Adipocyte (in vitro differentiated cells): Measurements from ENCODE around the gene ENO2.
"Not testable (repeated sequence)": the region's sequence is repeated elsewhere in the genome, so short reads cannot be mapped to it uniquely, and the experiment has no call there.

Source experiments
- DNase-seq: peaks from one replicate; pipeline ENCODE4 v3.0.0-alpha.2; 2015; ENCODE audit warnings: low read depth
- H3K27me3 ChIP-seq: replicated peaks from 2 replicates; pipeline ENCODE4 v1.7.0; 2013; ENCODE audit warnings: mild to moderate bottlenecking, low read length, moderate library complexity; ENCODE audit not compliant: control insufficient read depth, insufficient read depth
- H3K36me3 ChIP-seq: 2 replicates; pipeline ENCODE4 v1.7.0; 2013; ENCODE audit warnings: low read length, mild to moderate bottlenecking, moderate library complexity; ENCODE audit not compliant: control insufficient read depth, insufficient read depth, severe bottlenecking
- H3K4me1 ChIP-seq: 2 replicates; pipeline ENCODE4 v1.7.0; 2013; ENCODE audit warnings: mild to moderate bottlenecking, low read length, moderate library complexity; ENCODE audit not compliant: control insufficient read depth, insufficient read depth
- H3K4me3 ChIP-seq: 2 replicates; pipeline ENCODE4 v1.7.0; 2013; ENCODE audit warnings: mild to moderate bottlenecking, low read length, moderate library complexity
- H3K9ac ChIP-seq: 2 replicates; pipeline ENCODE4 v1.7.0; 2013; ENCODE audit warnings: mild to moderate bottlenecking, low read length, moderate library complexity
- H3K9me3 ChIP-seq: 2 replicates; pipeline ENCODE4 v1.7.0; 2013; ENCODE audit warnings: mild to moderate bottlenecking, low read length, moderate library complexity; ENCODE audit not compliant: control insufficient read depth

ENO2 gene

DNA sequence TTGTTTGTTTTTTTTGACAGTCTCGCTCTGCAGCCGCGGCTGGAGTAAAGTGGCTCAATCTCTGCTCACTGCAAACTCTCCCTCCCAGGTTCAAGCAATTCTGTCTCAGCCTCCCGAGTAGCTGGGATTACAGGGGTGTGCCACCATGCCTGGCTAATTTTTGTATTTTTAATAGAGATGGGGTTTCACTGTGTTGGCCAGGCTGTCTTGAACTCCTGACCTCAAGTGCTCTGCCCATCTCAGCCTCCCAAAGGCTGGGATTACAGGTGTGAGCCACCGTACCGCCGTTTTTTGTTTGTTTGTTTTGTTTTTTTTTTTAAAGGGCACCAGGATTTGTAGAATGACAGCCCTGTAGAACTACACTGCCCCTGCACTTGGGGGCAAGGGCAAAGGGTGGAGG lies 25.6 kb upstream of the ENO2 start:
- H3K4me1 ChIP-seq, result peaks cover 12% of the 10 kb centered on the region
- not testable (repeated sequence) for H3K27me3 ChIP-seq, DNase-seq, H3K9me3 ChIP-seq, H3K4me3 ChIP-seq, H3K36me3 ChIP-seq, H3K9ac ChIP-seq

DNA sequence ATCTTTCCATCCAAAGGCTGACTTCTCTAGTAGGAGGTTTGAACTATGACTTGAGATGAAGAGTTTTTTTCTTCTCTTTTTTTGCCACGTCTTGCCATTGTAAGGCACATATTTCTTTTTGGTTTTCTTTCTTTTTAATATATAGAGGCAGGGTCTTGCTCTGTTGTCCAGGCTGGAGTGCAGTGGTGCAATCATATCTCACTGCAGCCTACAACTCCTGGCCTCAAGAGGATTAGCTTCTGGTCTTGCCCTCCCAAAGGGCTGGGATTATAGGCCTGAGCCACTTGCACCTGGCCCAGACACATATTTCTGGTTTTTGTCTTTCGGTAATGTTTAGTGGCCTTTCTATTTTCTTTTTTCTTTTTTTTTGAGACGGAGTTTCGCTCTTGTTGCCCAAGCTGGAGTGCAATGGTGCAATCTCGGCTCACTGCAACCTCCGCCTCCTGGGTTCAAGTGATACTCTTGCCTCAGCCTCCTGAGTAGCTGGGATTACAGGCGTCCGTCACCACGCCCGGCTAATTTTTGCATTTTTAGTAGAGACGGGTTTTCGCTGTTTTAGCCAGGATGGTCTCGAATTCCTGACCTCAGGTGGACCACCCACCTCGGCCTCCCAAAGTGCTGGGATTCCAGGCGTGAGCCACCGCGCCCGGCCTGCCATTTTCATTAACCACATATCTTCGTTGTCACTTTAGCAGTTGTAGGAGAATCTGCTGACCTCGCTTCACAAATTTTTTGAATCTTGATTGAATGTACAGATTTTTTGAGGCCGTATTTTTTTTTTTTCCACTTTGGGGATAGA lies 24.4 kb upstream of the ENO2 start:
- not testable (repeated sequence) for H3K27me3 ChIP-seq

DNA sequence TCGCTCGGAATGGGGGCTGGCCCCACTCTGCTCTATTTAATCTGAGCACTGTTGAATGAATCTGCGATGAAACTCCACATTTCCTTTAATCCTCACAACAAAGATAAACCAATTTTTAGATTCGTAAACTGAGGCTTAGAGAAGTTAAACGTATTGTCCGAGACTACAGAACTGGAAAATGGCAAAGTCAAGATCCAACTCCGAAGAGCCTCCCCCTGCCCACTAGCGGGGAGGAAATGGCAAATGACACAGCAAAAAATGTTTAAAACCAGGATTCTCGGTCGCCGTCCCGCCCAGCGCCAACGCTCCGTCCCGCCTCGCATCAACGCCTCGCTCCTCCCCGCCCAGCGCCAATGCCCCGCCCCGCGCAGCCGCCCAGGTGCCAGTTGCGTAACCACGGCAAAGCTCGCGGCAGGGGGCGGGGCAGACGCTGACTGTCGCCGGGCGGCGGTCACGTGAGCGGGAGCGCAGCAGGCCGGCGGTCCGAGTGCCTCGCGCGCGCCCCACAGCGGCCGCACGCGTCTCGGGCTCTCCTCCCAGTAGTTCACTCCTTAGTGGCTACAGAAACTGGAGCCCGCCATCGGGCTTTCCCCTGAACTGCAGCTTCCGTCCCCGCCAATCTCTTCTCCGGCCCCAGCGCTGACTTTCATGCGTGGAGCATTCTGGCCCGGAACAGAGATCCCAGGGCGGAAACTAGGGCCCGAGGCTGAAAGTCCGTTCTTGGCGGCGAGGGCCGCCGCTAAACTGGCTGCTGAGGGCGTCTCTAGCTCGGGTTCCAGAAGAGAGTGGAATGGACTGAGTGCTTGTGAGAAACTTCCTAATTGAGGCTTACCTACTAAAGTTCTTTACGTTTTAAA lies 23.4 kb upstream of the ENO2 start:
- peaks cover 15% of the 10 kb centered on the region for H3K4me1 ChIP-seq
- H3K27me3 ChIP-seq, result no peaks in the 10 kb centered on the region
- H3K9me3 ChIP-seq, result no peaks in the 10 kb centered on the region
- DNase-seq, result peak; percentile 99
- peak overlapping the region; percentile 81 for H3K4me3 ChIP-seq
- no peaks in the 10 kb centered on the region for H3K36me3 ChIP-seq
- H3K9ac ChIP-seq, result peak overlapping the region; percentile 96

More for the DNA sequence above, 24.4 kb upstream of the ENO2 start:
- not testable (repeated sequence) for H3K9me3 ChIP-seq, H3K36me3 ChIP-seq, DNase-seq
- Histone ChIP-seq H3K4me3 (peak overlapping the region; percentile 71), H3K9ac (peak overlapping the region; percentile 90), H3K4me1 (peaks cover 15% of the 10 kb centered on the region)

DNA sequence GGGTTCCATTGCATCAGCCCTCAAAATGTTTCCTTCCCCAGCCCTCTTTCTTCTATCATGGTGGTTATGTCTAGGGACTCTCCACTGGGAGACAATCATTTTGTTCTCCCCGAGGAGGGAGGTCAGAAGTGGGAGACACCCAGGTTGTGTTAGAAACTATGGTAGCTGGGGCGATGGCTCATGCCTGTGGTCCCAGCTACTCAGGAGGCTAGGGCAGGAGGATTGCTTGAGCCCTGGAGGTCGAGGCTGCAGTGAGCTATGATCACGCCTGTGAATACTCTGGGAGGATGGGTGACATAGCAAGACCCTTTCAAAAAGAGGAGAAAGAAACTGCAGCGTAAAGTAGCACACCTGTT lies 22.8 kb upstream of the ENO2 start:
- Histone ChIP-seq H3K9me3 (no peaks in the 10 kb centered on the region), H3K36me3 (no peaks in the 10 kb centered on the region), H3K9ac (peak overlapping the region; percentile 96), H3K4me3 (peak overlapping the region; percentile 81), H3K27me3 (no peaks in the 10 kb centered on the region), H3K4me1 (peaks cover 15% of the 10 kb centered on the region)
- DNase-seq, result no peak

DNA sequence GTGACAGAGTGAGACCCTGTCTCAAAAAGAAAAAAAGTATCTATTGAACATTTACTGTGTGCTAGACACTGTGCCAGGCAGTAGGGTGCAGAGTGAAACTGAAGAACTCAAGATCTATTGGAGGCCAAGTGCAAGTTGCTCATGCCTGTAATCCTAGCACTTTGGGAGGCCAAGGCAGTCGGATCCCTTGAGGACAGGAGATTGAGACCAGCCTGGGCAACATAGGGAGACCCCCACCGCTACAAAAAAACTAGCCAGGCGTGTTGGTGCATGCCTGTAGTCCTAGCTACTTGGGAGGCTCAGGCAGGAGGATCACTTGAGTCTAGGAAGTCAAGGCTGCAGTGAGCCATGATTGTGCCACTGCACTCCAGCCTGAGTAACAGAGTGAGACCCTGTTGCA lies 21.7 kb upstream of the ENO2 start:
- not testable (repeated sequence) for DNase-seq, H3K27me3 ChIP-seq

DNA sequence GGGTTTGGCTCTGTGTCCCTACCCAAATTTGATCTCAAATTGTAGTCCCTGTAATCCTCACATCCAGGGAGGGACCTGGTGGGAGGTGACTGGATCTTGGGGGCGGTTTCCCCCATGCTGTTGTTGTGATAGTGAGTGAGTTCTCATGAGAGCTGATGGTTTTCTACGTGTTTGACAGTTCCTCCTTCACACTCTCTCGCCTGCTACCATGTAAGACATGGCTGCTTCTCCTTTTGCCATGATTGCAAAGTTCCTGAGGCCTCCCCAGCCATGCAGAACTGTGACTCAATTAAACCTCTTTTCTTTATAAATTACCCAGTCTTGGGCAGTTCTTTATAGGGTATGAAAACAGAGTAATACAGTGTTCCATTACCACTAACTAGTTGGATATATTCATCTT lies 20.1 kb upstream of the ENO2 start:
- H3K9ac ChIP-seq, result no peak overlapping the region
- no peaks in the 10 kb centered on the region for H3K27me3 ChIP-seq
- H3K9me3 ChIP-seq, result no peaks in the 10 kb centered on the region
- no peak for DNase-seq
- H3K4me1 ChIP-seq, result peaks cover 15% of the 10 kb centered on the region
- no peaks in the 10 kb centered on the region for H3K36me3 ChIP-seq
- no peak overlapping the region for H3K4me3 ChIP-seq

More for the DNA sequence above, 21.7 kb upstream of the ENO2 start:
- not testable (repeated sequence) for H3K9me3 ChIP-seq, H3K4me3 ChIP-seq, H3K9ac ChIP-seq, H3K36me3 ChIP-seq
- peaks cover 15% of the 10 kb centered on the region for H3K4me1 ChIP-seq

DNA sequence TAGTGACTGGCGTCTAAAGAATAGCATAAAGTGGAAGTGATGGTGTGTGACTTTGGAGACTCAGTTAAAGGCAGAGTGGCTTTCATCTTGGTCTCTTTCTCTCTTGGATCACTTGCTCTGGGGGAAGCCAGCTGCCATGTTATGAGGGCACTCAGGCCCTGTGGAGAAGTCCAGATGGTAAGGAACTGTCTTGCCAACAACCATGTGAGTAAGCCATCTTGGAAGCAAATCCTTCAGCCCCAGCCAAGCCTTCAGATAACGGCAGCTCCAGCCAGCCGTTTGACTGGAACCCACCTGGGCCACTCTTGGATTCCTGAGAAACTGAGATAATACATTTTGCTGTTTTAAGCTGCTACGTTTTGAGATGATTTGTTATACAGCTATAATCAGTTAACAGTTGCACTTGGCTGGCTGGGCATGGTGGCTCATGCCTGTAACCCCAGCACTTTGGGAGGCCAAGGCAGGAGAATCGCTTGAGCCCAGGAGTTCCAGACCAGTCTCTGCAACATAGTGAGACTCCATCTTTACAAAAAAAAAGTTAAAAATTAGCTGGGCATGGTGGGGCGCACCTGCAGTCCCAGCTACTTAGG lies 17.4 kb upstream of the ENO2 start:
- Histone ChIP-seq H3K4me1 (peaks cover 4% of the 10 kb centered on the region), H3K36me3 (no peaks in the 10 kb centered on the region), H3K9me3 (no peaks in the 10 kb centered on the region), H3K4me3 (no peak overlapping the region), H3K9ac (no peak overlapping the region), H3K27me3 (no peaks in the 10 kb centered on the region)
- DNase-seq, result no peak

DNA sequence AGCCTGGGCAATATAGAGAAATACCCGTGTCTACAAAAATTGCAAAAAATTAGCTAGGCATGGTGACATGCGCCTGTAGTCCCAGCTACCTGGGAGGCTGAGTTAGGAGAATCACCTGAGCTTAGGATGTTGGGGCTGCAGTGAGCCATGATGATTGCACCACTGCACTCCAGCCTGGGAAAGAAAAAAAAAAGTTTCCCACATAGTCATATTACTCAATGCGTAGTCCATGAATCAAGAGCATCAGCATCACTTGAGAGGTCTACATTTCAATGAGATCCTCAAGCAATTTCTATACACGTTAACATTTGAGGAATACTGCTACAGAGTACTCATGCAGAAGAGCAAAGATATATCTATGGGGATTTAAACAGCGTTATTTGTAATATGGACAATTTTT lies 15.0 kb upstream of the ENO2 start:
- no peaks in the 10 kb centered on the region for H3K27me3 ChIP-seq
- no peaks in the 10 kb centered on the region for H3K9me3 ChIP-seq

DNA sequence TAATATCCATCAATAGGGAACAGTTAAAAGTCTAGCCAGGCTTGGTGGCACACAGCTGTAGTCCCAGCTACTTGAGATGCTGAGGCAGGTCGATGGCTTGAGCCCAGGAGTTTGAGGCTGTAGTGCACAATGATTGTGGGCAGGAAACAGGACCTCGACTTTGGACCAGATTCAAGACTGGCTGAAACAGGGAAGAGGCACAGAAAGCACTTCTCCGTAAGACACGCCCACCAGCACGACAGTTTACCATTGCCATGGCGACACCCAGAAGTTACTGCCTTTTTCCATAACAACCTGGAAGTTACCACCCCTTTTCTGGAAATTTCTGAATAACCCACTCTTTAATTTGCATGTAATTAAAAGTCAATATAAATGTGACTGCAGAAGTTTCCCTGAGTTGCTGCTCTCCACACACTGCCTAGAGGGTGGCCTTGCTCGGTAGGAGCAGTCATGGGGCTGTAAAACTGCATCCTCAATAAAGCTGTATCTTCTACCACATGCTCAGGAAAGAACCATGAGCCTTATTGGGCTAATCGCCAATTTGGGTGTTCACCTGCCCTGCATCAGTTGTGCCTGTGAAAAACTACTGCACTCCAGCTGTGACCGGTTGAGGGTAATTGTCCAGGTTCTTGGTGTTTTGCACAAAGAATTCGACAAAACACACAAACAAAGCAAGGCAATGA lies 14.4 kb upstream of the ENO2 start:
- peaks cover 6% of the 10 kb centered on the region for H3K4me1 ChIP-seq
- no peaks in the 10 kb centered on the region for H3K9me3 ChIP-seq
- DNase-seq, result no peak
- no peaks in the 10 kb centered on the region for H3K27me3 ChIP-seq
- H3K9ac ChIP-seq, result no peak overlapping the region
- H3K4me3 ChIP-seq, result no peak overlapping the region
- no peaks in the 10 kb centered on the region for H3K36me3 ChIP-seq

More for the DNA sequence above, 15.0 kb upstream of the ENO2 start:
- Histone ChIP-seq H3K36me3 (no peaks in the 10 kb centered on the region), H3K4me3 (no peak overlapping the region), H3K4me1 (peaks cover 3% of the 10 kb centered on the region), H3K9ac (no peak overlapping the region)
- DNase-seq, result no peak

DNA sequence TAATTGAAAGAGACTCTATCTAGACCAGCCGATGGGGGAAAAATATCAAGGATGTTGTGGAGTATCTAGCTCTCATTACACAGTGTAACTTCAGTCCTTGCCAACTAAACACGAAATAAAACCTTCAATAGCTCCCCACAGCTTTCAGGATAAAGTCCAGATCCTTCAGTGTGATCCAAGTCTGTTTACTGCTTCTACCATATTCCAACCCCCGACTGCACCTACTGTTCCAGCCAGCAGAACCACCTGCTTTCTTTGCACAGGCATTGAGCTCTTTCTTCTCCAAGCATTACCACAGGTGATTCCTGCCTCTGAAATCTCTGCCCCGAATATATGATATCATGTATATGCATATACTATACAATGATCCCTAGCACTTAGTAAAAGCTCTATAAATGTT lies 11.9 kb upstream of the ENO2 start:
- Histone ChIP-seq H3K27me3 (no peaks in the 10 kb centered on the region), H3K9me3 (no peaks in the 10 kb centered on the region), H3K36me3 (no peaks in the 10 kb centered on the region), H3K4me3 (no peak overlapping the region), H3K4me1 (peaks cover 11% of the 10 kb centered on the region), H3K9ac (no peak overlapping the region)
- DNase-seq, result no peak

DNA sequence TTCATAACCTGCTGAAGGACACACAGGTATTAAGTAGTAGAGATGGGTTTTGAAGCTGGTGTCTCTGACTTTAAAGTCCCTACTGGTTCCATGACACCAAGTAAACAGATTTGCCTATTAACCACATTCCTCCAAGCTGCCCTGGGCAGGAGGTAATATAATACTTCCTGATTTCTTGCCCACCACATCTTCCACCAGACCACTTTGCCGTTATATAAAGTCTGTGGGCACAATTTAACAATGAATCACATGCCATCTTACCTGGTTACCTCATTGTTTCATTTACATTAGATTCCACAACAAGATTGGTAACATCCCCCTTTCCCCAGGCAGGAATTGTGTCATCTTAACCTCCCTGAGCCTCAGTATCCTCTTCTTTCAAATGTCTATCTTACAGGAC lies 10.7 kb upstream of the ENO2 start:
- Histone ChIP-seq H3K4me3 (no peak overlapping the region), H3K9ac (no peak overlapping the region), H3K36me3 (no peaks in the 10 kb centered on the region), H3K9me3 (no peaks in the 10 kb centered on the region), H3K4me1 (peaks cover 11% of the 10 kb centered on the region), H3K27me3 (no peaks in the 10 kb centered on the region)
- DNase-seq, result no peak
